WTC11 (cell line): ENCODE data around the gene C1orf167. TPM values are rescaled to one million over a fixed set of nuclear protein-coding genes. Genes with fewer than 3 reads are reported as not detected.

ENCODE experiments used
- ATAC-seq: fragments of 200-7000 bp; cut with Tn5 transposase; 2 replicates; pipeline ENCODE4 v1.10.0; 2021; ENCODE audit warnings: mild to moderate bottlenecking, moderate library complexity
- CTCF ChIA-PET: fragments of 300-600 bp; sonication (Branson Sonifier 250); formaldehyde crosslinking; loops from one replicate; lab custom pipeline; 2021; ENCODE audit warnings: antibody characterized with exemption; lab: Charles Lee
- POLR2A ChIA-PET: fragments of 350-600 bp; sonication (Branson Sonifier 250); formaldehyde crosslinking; loops from one replicate; lab custom pipeline; 2021; ENCODE audit warnings: antibody characterized with exemption; lab: Charles Lee
- DNase-seq: peaks from one replicate; pipeline ENCODE4 v3.0.0; 2021; ENCODE audit warnings: low spot score
- H3K27ac Mint-ChIP-seq: 2 replicates; pipeline ENCODE4 v1.8.0; 2021; ENCODE audit warnings: mixed read lengths
- H3K27me3 Mint-ChIP-seq: 2 replicates; pipeline ENCODE4 v1.8.0; 2021; ENCODE audit warnings: low read depth, mild to moderate bottlenecking, moderate library complexity, mixed read lengths
- H3K36me3 Mint-ChIP-seq: 2 replicates; pipeline ENCODE4 v1.8.0; 2021; ENCODE audit warnings: mixed read lengths
- H3K4me1 Mint-ChIP-seq: 2 replicates; pipeline ENCODE4 v1.8.0; 2022; ENCODE audit warnings: mixed read lengths
- H3K4me3 Mint-ChIP-seq: 2 replicates; pipeline ENCODE4 v1.8.0; 2021; ENCODE audit warnings: mild to moderate bottlenecking, moderate library complexity, mixed read lengths
- H3K9me3 Mint-ChIP-seq: 2 replicates; pipeline ENCODE4 v1.8.0; 2021; ENCODE audit warnings: mixed read lengths
- ARID4B ChIP-seq: sonication (generic); formaldehyde crosslinking; IDR thresholded peaks from 2 replicates; pipeline ENCODE4 v1.8.0; 2023; ENCODE audit warnings: missing genetic modification reagents, mild to moderate bottlenecking, borderline replicate concordance
- ATF1 ChIP-seq: sonication (generic); formaldehyde crosslinking; IDR thresholded peaks from 2 replicates; pipeline ENCODE4 v1.8.1; 2023; ENCODE audit warnings: mild to moderate bottlenecking, moderate library complexity, missing genetic modification reagents
- CTCF ChIP-seq: fragments of 200-600 bp; IDR thresholded peaks from 2 replicates; pipeline ENCODE4 v1.8.0; 2022; ENCODE audit warnings: antibody characterized with exemption
- ESRRA ChIP-seq: sonication (generic); formaldehyde crosslinking; IDR thresholded peaks from 2 replicates; pipeline ENCODE4 v1.8.1; 2022; ENCODE audit warnings: mild to moderate bottlenecking, missing genetic modification reagents, borderline replicate concordance
- FOXJ3 ChIP-seq: sonication (generic); formaldehyde crosslinking; IDR thresholded peaks from 2 replicates; pipeline ENCODE4 v1.9.0; 2021; ENCODE audit warnings: missing genetic modification reagents, mild to moderate bottlenecking, borderline replicate concordance
- FOXP4 ChIP-seq: sonication (generic); formaldehyde crosslinking; IDR thresholded peaks from 2 replicates; pipeline ENCODE4 v1.8.0; 2022; ENCODE audit warnings: mild to moderate bottlenecking, missing genetic modification reagents
- HMGXB4 ChIP-seq: sonication (generic); formaldehyde crosslinking; IDR thresholded peaks from 2 replicates; pipeline ENCODE4 v1.8.1; 2023; ENCODE audit warnings: mild to moderate bottlenecking, moderate library complexity, missing genetic modification reagents
- MYBL2 ChIP-seq: sonication (generic); formaldehyde crosslinking; IDR thresholded peaks from 2 replicates; pipeline ENCODE4 v1.8.1; 2023; ENCODE audit warnings: mild to moderate bottlenecking, moderate library complexity, missing genetic modification reagents
- NFE2L1 ChIP-seq: sonication (generic); formaldehyde crosslinking; IDR thresholded peaks from 2 replicates; pipeline ENCODE4 v1.8.1; 2023; ENCODE audit warnings: missing genetic modification reagents
- NFYB ChIP-seq: sonication (generic); formaldehyde crosslinking; conservative IDR thresholded peaks from 2 replicates; pipeline ENCODE4 v1.8.0; 2022; ENCODE audit warnings: low read depth, missing genetic modification reagents
- OVOL2 ChIP-seq: fragments of 250-450 bp; sonication (Bioruptor Pico); IDR thresholded peaks from 2 replicates; pipeline ENCODE4 v1.9.0; 2021; ENCODE audit warnings: mild to moderate bottlenecking, borderline replicate concordance
- TP53 ChIP-seq: sonication (generic); formaldehyde crosslinking; IDR thresholded peaks from 2 replicates; pipeline ENCODE4 v1.8.1; 2023; ENCODE audit warnings: mild to moderate bottlenecking, missing genetic modification reagents
- ZBTB43 ChIP-seq: sonication (generic); formaldehyde crosslinking; IDR thresholded peaks from 2 replicates; pipeline ENCODE4 v1.8.1; 2023; ENCODE audit warnings: mild to moderate bottlenecking, missing genetic modification reagents
- ZNF281 ChIP-seq: sonication (generic); formaldehyde crosslinking; IDR thresholded peaks from 2 replicates; pipeline ENCODE4 v1.8.0; 2023; ENCODE audit warnings: mild to moderate bottlenecking, missing genetic modification reagents
- ZNF425 ChIP-seq: fragments of 250-450 bp; sonication (Bioruptor Pico); conservative IDR thresholded peaks from 2 replicates; pipeline ENCODE4 v1.9.0; 2021; ENCODE audit warnings: mild to moderate bottlenecking
- total RNA-seq: library from RNA; stranded (reverse); gene quantifications from 3 replicates; pipeline ENCODE4 v1.2.3, GENCODE V29; 2021

The C1orf167 gene
- total RNA-seq, 1 experiment from 2014 or later = 1.2 TPM

- ATAC-seq = no peak
- ChIA-PET POLR2A (no interaction called here), CTCF (interaction anchor here (2.1 kb wide), 1 partner anchor 20 kb away, joined by 41 read pairs; the partner anchor contains the start of gene C1orf167)
- no peak for DNase-seq
- Mint-ChIP-seq H3K9me3 (no peaks in the 10 kb centered on the region), H3K27ac (0 out of 2 replicates have a peak overlapping the region, but pooled peaks have one; percentile 15)
- TF ChIP-seq FOXP4 (CRISPR knock-in tag) (no peak), MYBL2 (no peak), ARID4B (CRISPR knock-in tag) (no peak), OVOL2 (CRISPR knock-in tag) (no peak), ESRRA (no peak), FOXJ3 (CRISPR knock-in tag) (no peak), ZNF281 (CRISPR knock-in tag) (no peak), ATF1 (no peak), HMGXB4 (CRISPR knock-in tag) (no peak)
- TF ChIP-seq, all 79 proteins: peak for 0
- no peaks in the 10 kb centered on the region for H3K36me3 Mint-ChIP-seq
- no peak overlapping the region for H3K4me3 Mint-ChIP-seq
- H3K4me1 Mint-ChIP-seq = peaks cover 32% of the 10 kb centered on the region
- no peaks in the 10 kb centered on the region for H3K27me3 Mint-ChIP-seq
Measured at GRCh38 chr1:11783556-11783955, 21.6 kb downstream of the C1orf167 start.

- H3K4me1 Mint-ChIP-seq = peaks cover 32% of the 10 kb centered on the region
- ChIA-PET CTCF (interaction anchor here (0.6 to 4.5 kb wide), 65 partner anchors 7 to 522 kb away, joined by 3 to 98 read pairs (median 4); partner anchors contain the start of genes AGTRAP, C1orf167, CLCN6 and DISP3), POLR2A (interaction anchor here (0.7 to 2.3 kb wide), 3 partner anchors 9 to 94 kb away, joined by 3 to 9 read pairs (median 3); no protein-coding TSS in a partner anchor)
- DNase-seq (no peak), ATAC-seq (no peak)
- no peak overlapping the region for H3K27ac Mint-ChIP-seq
- no peaks in the 10 kb centered on the region for H3K27me3 Mint-ChIP-seq
- H3K36me3 Mint-ChIP-seq = no peaks in the 10 kb centered on the region
- no peaks in the 10 kb centered on the region for H3K9me3 Mint-ChIP-seq
- H3K4me3 Mint-ChIP-seq = no peak overlapping the region
- TF ChIP-seq ZNF425 = no peak
- TF ChIP-seq NFE2L1 = no peak
- TF ChIP-seq CTCF = no peak
- no peak for TF ChIP-seq TP53 (CRISPR knock-in tag)
- TF ChIP-seq NFYB (CRISPR knock-in tag) = no peak
- no peak for TF ChIP-seq ZBTB43
Measured at GRCh38 chr1:11784256-11784992, 22.4 kb downstream of the C1orf167 start.
